Heart right ventricle (tissue), 16 donors: ENCODE data around the gene LYPD5. TPM values are rescaled to one million over a fixed set of nuclear protein-coding genes. Genes with fewer than 3 reads are reported as not detected.

Experiments
- ATAC-seq, 8 donors: fragments of 200-7000 bp; cut with Tn5 transposase; one replicate each; pipeline ENCODE4 v1.9.1; 2020; ENCODE audit warnings: mild to moderate bottlenecking in 8 of 8, moderate library complexity in 8 of 8, moderate number of reproducible peaks in 1 of 8
- DNase-seq, 2 donors: peaks; one replicate each; pipeline ENCODE4 v3.0.0-alpha.2; 2020
- H3K27ac ChIP-seq, 10 donors: fragments of 200-600 bp; sonication (generic) in 2 of 10; one replicate each; pipeline versions ENCODE4 v1.5.0 to v1.8.0; 2020 to 2022; ENCODE audit warnings: mild to moderate bottlenecking in 3 of 10
- H3K27me3 ChIP-seq, 7 donors: fragments of 200-600 bp; one replicate each; pipeline ENCODE4 v1.8.0; 2021 to 2022; ENCODE audit warnings: mild to moderate bottlenecking in 2 of 7
- H3K36me3 ChIP-seq, 9 donors: fragments of 200-600 bp; sonication (generic) in 1 of 9; one replicate each; pipeline versions ENCODE4 v1.5.0 to v1.8.0; 2020 to 2022; ENCODE audit warnings: mild to moderate bottlenecking in 2 of 9
- H3K4me1 ChIP-seq, 9 donors: fragments of 200-600 bp; sonication (generic) in 1 of 9; one replicate each; pipeline versions ENCODE4 v1.5.0 to v1.8.0; 2020 to 2022; ENCODE audit warnings: mild to moderate bottlenecking in 4 of 9
- H3K4me3 ChIP-seq, 10 donors: fragments of 200-600 bp; sonication (generic) in 2 of 10; one replicate each; pipeline versions ENCODE4 v1.5.0 to v1.8.0; 2020 to 2022; ENCODE audit warnings: mild to moderate bottlenecking in 7 of 10, moderate library complexity in 2 of 10
- H3K9me3 ChIP-seq, 11 donors: fragments of 200-600 bp in 10 of 11; sonication (generic) in 2 of 11; one replicate each; pipeline versions ENCODE4 v1.5.0 to v1.8.0; 2013 to 2022; ENCODE audit warnings: mild to moderate bottlenecking in 2 of 11, control low read depth in 1 of 11, moderate library complexity in 1 of 11
- WGBS, 2 donors: extraction: QIAGEN DNeasy Blood & Tissue Kit; methylation state at CpG; one replicate each; pipeline ENCODE4 v1.1.7; 2013; ENCODE audit warnings: inconsistent platforms in 1 of 2; 5-methylcytosine and 5-hydroxymethylcytosine counted together
- intact Hi-C, 10 donors: fragments of 100-400 bp; cut with DNase I; formaldehyde crosslinking; loops; one replicate each; pipeline versions ENCODE4 v1.11.1 to v1.14.2; 2022
- polyA plus RNA-seq, 2 donors: library from polyadenylated mRNA; stranded (reverse); fragments of 200-250 nt; gene quantifications; one replicate each; pipeline ENCODE4 v1.2.3, GENCODE V29; 2013
- total RNA-seq, 10 donors: library from RNA; stranded (reverse); fragmentation: NEBNext Ultra II Directional in 3 of 10; extraction: Animal tissue kit (Norgen Biotek cat#: 25700) in 3 of 10; gene quantifications; one replicate each; pipeline versions ENCODE4 v1.2.1 to v1.2.4, GENCODE V29; 2021 to 2023
- TF ChIP-seq, protein P1 (sequence below), 9 donors: fragments of 200-600 bp; sonication (generic) in 2 of 9; IDR thresholded peaks; one replicate each; pipeline versions ENCODE4 v1.5.0 to v1.8.0; 2021 to 2022; ENCODE audit warnings: antibody characterized with exemption in 9 of 9, mild to moderate bottlenecking in 5 of 9, moderate library complexity in 1 of 9
- donor health status: Arrhythmogenic right ventricular cardiomyopathy.
- donor health status: ischemic (EF 13 %, LVEDD 7.1; RV severe dilation, severe dysfunction).
- donor health status: healthy with polysubstance abuse.
- donor health status: DM: no; HTN: yes; CAD: no.
- donor health status: DM: no; HTN: no; CAD: no.
- donor health status: ischemic (EF 25% LVEDD 6.9; RV normal size, moderate dysfunction).
- donor health status: ischemic (EF 25% LVEDD 5.7; RV mildly dilated, moderate dysfunction).
- donor health status: healthy.
- donor health status: DM: yes; HTN: yes; CAD: no.
- donor health status: Ischemic cardiomyopathy.
- donor health status: ischemic (EF 35%, LVEDD 5.7; RV mildly dilated, moderate dysfunction).
- donor health status: nonischemic (EF 11% LVEDD 7.7; RV severe dilation, severe dysfunction).
- donor health status: DM: yes; HTN: yes; CAD: no.
- donor health status: PGD.
- donor health status: ischemic (EF 29% LVEDD 5.4; RV normal size, mild dysfunction).
- donor health status: nonischemic (EF 23%, LVEDD 6.1; RV moderate dilation, normal function).

Gene LYPD5
- total and polyA plus RNA-seq, 12 donors, result 0.24 to 5.3 (median 0.90) TPM

DNA sequence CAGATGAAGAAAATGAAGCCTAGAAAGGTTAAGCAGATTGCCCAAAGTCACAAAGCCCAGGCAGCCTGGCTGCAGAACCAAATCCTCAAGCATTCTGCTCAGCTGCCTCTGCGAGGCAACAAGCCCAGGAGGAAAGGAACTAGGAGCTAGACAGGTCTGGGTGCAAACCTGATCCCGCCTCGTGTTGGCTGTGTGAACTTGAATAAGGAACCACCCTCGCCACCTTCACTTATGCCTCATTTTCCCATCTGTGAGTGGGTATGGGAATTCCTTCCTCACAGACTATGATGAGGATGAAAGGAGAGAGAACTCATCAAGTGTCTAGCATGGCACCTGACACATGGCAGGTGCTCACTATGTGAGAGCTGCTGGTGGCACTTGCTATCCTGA, 54.0 kb downstream of the LYPD5 start:
- intact Hi-C loops, result loop anchor here in 2 of 10 donors (5.0 kb wide), 1 partner anchor 34 kb away; the partner anchor contains the start of gene KCNN4 (in 2 of the 2)
- 90 to 100% methylated on average over 4 of the region's 4 CpGs for WGBS, 2 donors
- ATAC-seq (no peak), DNase-seq (no peak)
- H3K4me1 ChIP-seq, result peaks cover 0 to 38% (median 8%) of the 10 kb centered on the region in 9 donors
- no peak overlapping the region for H3K4me3 ChIP-seq
- TF ChIP-seq, protein P1, sequence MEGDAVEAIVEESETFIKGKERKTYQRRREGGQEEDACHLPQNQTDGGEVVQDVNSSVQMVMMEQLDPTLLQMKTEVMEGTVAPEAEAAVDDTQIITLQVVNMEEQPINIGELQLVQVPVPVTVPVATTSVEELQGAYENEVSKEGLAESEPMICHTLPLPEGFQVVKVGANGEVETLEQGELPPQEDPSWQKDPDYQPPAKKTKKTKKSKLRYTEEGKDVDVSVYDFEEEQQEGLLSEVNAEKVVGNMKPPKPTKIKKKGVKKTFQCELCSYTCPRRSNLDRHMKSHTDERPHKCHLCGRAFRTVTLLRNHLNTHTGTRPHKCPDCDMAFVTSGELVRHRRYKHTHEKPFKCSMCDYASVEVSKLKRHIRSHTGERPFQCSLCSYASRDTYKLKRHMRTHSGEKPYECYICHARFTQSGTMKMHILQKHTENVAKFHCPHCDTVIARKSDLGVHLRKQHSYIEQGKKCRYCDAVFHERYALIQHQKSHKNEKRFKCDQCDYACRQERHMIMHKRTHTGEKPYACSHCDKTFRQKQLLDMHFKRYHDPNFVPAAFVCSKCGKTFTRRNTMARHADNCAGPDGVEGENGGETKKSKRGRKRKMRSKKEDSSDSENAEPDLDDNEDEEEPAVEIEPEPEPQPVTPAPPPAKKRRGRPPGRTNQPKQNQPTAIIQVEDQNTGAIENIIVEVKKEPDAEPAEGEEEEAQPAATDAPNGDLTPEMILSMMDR (IDR thresholded peaks at IDR 0.05), result no peak
- no peaks in the 10 kb centered on the region for H3K27me3 ChIP-seq
- H3K27ac ChIP-seq, result no peak overlapping the region
- H3K9me3 ChIP-seq, result no peaks in the 10 kb centered on the region
- H3K36me3 ChIP-seq, result peaks cover 0 to 89% (median 42%) of the 10 kb centered on the region in 9 donors

DNA sequence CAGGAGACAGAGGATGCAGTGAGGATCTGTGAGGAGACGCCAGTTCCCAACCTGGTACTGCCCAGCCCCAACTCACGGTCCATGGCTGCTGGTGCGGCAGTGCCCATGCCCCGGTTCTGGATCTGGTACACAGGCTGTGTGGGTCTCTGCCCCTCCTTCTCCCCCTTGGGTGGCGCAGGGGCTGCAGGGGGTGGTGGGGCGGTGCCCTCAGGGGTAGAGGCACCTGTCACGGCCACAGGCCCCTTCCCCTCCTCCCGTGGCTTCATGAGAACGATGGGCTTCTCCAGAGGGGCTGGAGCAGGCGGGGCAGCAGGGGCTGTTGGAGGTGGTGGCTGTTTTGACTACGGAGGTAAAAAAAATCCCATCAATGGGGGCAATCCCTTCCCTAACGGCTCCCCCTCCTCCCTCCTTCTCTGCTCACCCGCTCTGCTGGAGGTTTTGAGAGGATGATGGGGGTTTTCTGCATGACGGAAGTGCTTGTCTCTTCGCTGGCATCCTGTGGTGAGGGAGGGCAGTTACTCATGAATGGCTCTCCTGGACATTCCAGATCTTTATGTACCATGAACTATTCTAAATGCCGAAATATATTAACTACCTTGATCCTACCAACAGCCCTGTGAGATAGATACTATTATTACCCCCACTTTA, 54.6 kb downstream of the LYPD5 start:
- TF ChIP-seq, protein P1 (IDR thresholded peaks at IDR 0.05), result no peak
- intact Hi-C loops, result loop anchor here in 2 of 10 donors (5.0 kb wide), 1 partner anchor 35 kb away; the partner anchor contains the start of gene KCNN4 (in 2 of the 2)
- 86 to 89% methylated on average over 15 to 16 of the region's 16 CpGs for WGBS, 2 donors
- peaks cover 0 to 93% (median 47%) of the 10 kb centered on the region in 9 donors for H3K36me3 ChIP-seq
- no peaks in the 10 kb centered on the region for H3K9me3 ChIP-seq
- H3K27ac ChIP-seq, result peak overlapping the region in 1 of 10 donors; percentile 8
- no peaks in the 10 kb centered on the region for H3K27me3 ChIP-seq
- H3K4me3 ChIP-seq, result no peak overlapping the region
- DNase-seq (no peak), ATAC-seq (peak in 2 of 8 donors; percentile 19 to 35)
- peaks cover 0 to 38% (median 2%) of the 10 kb centered on the region in 9 donors for H3K4me1 ChIP-seq

Other genes starting within 250 kb of the LYPD5 start
- gene XRCC1, start 226.9 kb downstream of the LYPD5 start, total RNA-seq, result 10 to 100 TPM; 11.8 to 21.9 (median 17.7) TPM
- gene XRCC1, start 226.9 kb downstream of the LYPD5 start, polyA plus RNA-seq, result 10 to 100 TPM; 11.0 to 19.2 TPM
- 1 to 10 TPM in 9 of 10 donors, under 1 TPM in 1; 0.28 to 3.7 (median 1.3) TPM for gene PINLYP, start 226.6 kb downstream of the LYPD5 start, total RNA-seq
- gene PINLYP, start 226.6 kb downstream of the LYPD5 start, polyA plus RNA-seq, result 1 to 10 TPM; 4.5 to 5.2 TPM
- 10 to 100 TPM; 19.0 to 34.2 (median 28.4) TPM for gene IRGQ, start 206.3 kb downstream of the LYPD5 start, total RNA-seq
- gene IRGQ, start 206.3 kb downstream of the LYPD5 start, polyA plus RNA-seq, result 1 to 10 TPM; 5.6 to 8.8 TPM
- gene ZNF576, start 205.9 kb downstream of the LYPD5 start, total RNA-seq, result 10 to 100 TPM in 9 of 10 donors, 1 to 10 TPM in 1; 8.7 to 15.9 (median 12.7) TPM
- 10 to 100 TPM in 1 of 2 donors, 1 to 10 TPM in 1; 6.7 to 20.9 TPM for gene ZNF576, start 205.9 kb downstream of the LYPD5 start, polyA plus RNA-seq
- gene SRRM5, start 190.4 kb downstream of the LYPD5 start, total RNA-seq, result under 1 TPM in 8 of 10 donors, not detected in 2; 0.11 to 0.32 (median 0.22) TPM
- gene SRRM5, start 190.4 kb downstream of the LYPD5 start, polyA plus RNA-seq, result 1 to 10 TPM in 1 of 2 donors, under 1 TPM in 1; 0.26 to 1.6 TPM
- gene ZNF428, start 182.8 kb downstream of the LYPD5 start, total RNA-seq, result 10 to 100 TPM; 28.1 to 37.6 (median 32.9) TPM
- 10 to 100 TPM; 43.2 to 94.9 TPM for gene ZNF428, start 182.8 kb downstream of the LYPD5 start, polyA plus RNA-seq
- gene CADM4, start 162.6 kb downstream of the LYPD5 start, total RNA-seq, result 10 to 100 TPM in 1 of 10 donors, 1 to 10 TPM in 9; 3.0 to 12.3 (median 8.4) TPM
- gene CADM4, start 162.6 kb downstream of the LYPD5 start, polyA plus RNA-seq, result 1 to 10 TPM; 7.5 to 8.1 TPM
- gene PLAUR, start 132.3 kb downstream of the LYPD5 start, total RNA-seq, result 10 to 100 TPM in 4 of 10 donors, 1 to 10 TPM in 6; 2.1 to 28.6 (median 7.4) TPM
- 10 to 100 TPM in 1 of 2 donors, 1 to 10 TPM in 1; 3.7 to 17.1 TPM for gene PLAUR, start 132.3 kb downstream of the LYPD5 start, polyA plus RNA-seq
- gene IRGC, start 86.4 kb downstream of the LYPD5 start, total RNA-seq, result not detected
- gene IRGC, start 86.4 kb downstream of the LYPD5 start, polyA plus RNA-seq, result not detected
- 10 to 100 TPM in 9 of 10 donors, 1 to 10 TPM in 1; 10.0 to 19.4 (median 13.3) TPM for gene SMG9, start 47.5 kb downstream of the LYPD5 start, total RNA-seq
- 10 to 100 TPM; 20.3 to 30.4 TPM for gene SMG9, start 47.5 kb downstream of the LYPD5 start, polyA plus RNA-seq
- 1 to 10 TPM in 3 of 10 donors, under 1 TPM in 7; 0.34 to 1.6 (median 0.69) TPM for gene KCNN4, start 21.5 kb downstream of the LYPD5 start, total RNA-seq
- 1 to 10 TPM; 1.2 to 1.4 TPM for gene KCNN4, start 21.5 kb downstream of the LYPD5 start, polyA plus RNA-seq
- gene ZNF283, start 24.9 kb upstream of the LYPD5 start, total RNA-seq, result 10 to 100 TPM in 9 of 10 donors, 1 to 10 TPM in 1; 7.5 to 16.9 (median 12.1) TPM
- 1 to 10 TPM; 1.7 to 6.7 TPM for gene ZNF283, start 24.9 kb upstream of the LYPD5 start, polyA plus RNA-seq
- 10 to 100 TPM in 3 of 10 donors, 1 to 10 TPM in 7; 4.6 to 11.9 (median 7.2) TPM for gene ZNF404, start 81.5 kb upstream of the LYPD5 start, total RNA-seq
- 10 to 100 TPM in 1 of 2 donors, 1 to 10 TPM in 1; 4.6 to 68.7 TPM for gene ZNF404, start 81.5 kb upstream of the LYPD5 start, polyA plus RNA-seq
- 10 to 100 TPM in 1 of 10 donors, 1 to 10 TPM in 9; 7.0 to 10.7 (median 8.0) TPM for gene ZNF45, start 132.8 kb upstream of the LYPD5 start, total RNA-seq
- 1 to 10 TPM; 2.9 to 4.7 TPM for gene ZNF45, start 132.8 kb upstream of the LYPD5 start, polyA plus RNA-seq
- gene ZNF221, start 148.8 kb upstream of the LYPD5 start, total RNA-seq, result 1 to 10 TPM; 3.0 to 6.7 (median 5.0) TPM
- 1 to 10 TPM; 1.1 to 3.1 TPM for gene ZNF221, start 148.8 kb upstream of the LYPD5 start, polyA plus RNA-seq
- 1 to 10 TPM; 1.5 to 7.8 (median 6.9) TPM for gene ZNF155, start 181.7 kb upstream of the LYPD5 start, total RNA-seq
- gene ZNF155, start 181.7 kb upstream of the LYPD5 start, polyA plus RNA-seq, result 1 to 10 TPM; 4.3 to 9.1 TPM
- 1 to 10 TPM; 1.6 to 4.3 (median 3.4) TPM for gene ZNF230, start 200.5 kb upstream of the LYPD5 start, total RNA-seq
- 1 to 10 TPM; 1.4 to 2.3 TPM for gene ZNF230, start 200.5 kb upstream of the LYPD5 start, polyA plus RNA-seq
- gene ZNF222, start 222.9 kb upstream of the LYPD5 start, total RNA-seq, result 1 to 10 TPM; 2.1 to 5.1 (median 3.6) TPM
- 1 to 10 TPM; 4.2 to 5.8 TPM for gene ZNF222, start 222.9 kb upstream of the LYPD5 start, polyA plus RNA-seq
- gene ZNF223, start 249.6 kb upstream of the LYPD5 start, total RNA-seq, result 1 to 10 TPM; 2.3 to 5.4 (median 3.2) TPM
- gene ZNF223, start 249.6 kb upstream of the LYPD5 start, polyA plus RNA-seq, result 1 to 10 TPM; 2.8 to 4.8 TPM